GM18909 (cell line): ENCODE measurements around the gene SUMO2.
"Not testable (repeated sequence)": the region's sequence is repeated elsewhere in the genome, so short reads cannot be mapped to it uniquely, and the experiment has no call there.

Source experiments
- ATAC-seq: cut with Tn5 transposase; IDR thresholded peaks from one replicate; pipeline ENCODE4 v1.9.1; 2021; ENCODE audit warnings: mild to moderate bottlenecking; ENCODE audit not compliant: unreplicated experiment, poor library complexity

Gene SUMO2

GRCh38 chr17:75151930-75152329 lies 30.8 kb downstream of the SUMO2 start:
- ATAC-seq = no peak

- ATAC-seq = no peak
Measured at GRCh38 chr17:75147878-75148546, 34.7 kb downstream of the SUMO2 start.

- ATAC-seq = no peak
Measured at GRCh38 chr17:75146592-75146991, 36.2 kb downstream of the SUMO2 start.

- ATAC-seq = no peak
Measured at GRCh38 chr17:75144816-75145512, 37.8 kb downstream of the SUMO2 start.

- ATAC-seq = no peak
Measured at GRCh38 chr17:75142236-75142971, 40.4 kb downstream of the SUMO2 start.

GRCh38 chr17:75138519-75138918 lies 44.2 kb downstream of the SUMO2 start:
- ATAC-seq = no peak

GRCh38 chr17:75137762-75138161 lies 45.0 kb downstream of the SUMO2 start:
- ATAC-seq = not testable (repeated sequence)

- no peak for ATAC-seq
Measured at GRCh38 chr17:75135946-75136345, 46.8 kb downstream of the SUMO2 start.

- ATAC-seq = no peak
Measured at GRCh38 chr17:75135452-75135851, 47.3 kb downstream of the SUMO2 start.

GRCh38 chr17:75133607-75134347 lies 49.0 kb downstream of the SUMO2 start:
- not testable (repeated sequence) for ATAC-seq

GRCh38 chr17:75133001-75133400 lies 49.8 kb downstream of the SUMO2 start:
- ATAC-seq = no peak

GRCh38 chr17:75132018-75133000 lies 50.5 kb downstream of the SUMO2 start:
- ATAC-seq = not testable (repeated sequence)

- peak; percentile 76 for ATAC-seq
Measured at GRCh38 chr17:75131278-75132017, 51.3 kb downstream of the SUMO2 start, which contains the start of gene NT5C. NT5C (minus strand) TSS chr17:75131742; CDS start chr17:75131707, 35 bp downstream.

GRCh38 chr17:75130632-75131277 lies 52.0 kb downstream of the SUMO2 start:
- peak; percentile 28 for ATAC-seq

GRCh38 chr17:75130059-75130631 lies 52.6 kb downstream of the SUMO2 start:
- ATAC-seq = no peak

- ATAC-seq = no peak
Measured at GRCh38 chr17:75129576-75129975, 53.2 kb downstream of the SUMO2 start.

- no peak for ATAC-seq
Measured at GRCh38 chr17:75128694-75129505, 53.9 kb downstream of the SUMO2 start.
